Vagina (tissue), 2 donors: Measurements from ENCODE around the gene PPCDC. TPM values are rescaled to one million over a fixed set of nuclear protein-coding genes. Genes with fewer than 3 reads are reported as not detected.

Experiments
- DNase-seq, 2 donors: peaks; one replicate each; pipeline ENCODE4 v3.0.0-alpha.2; 2017; ENCODE audit errors: extremely low spot score in 2 of 2
- H3K27ac ChIP-seq: fragments of 200-600 bp; sonication (generic); one replicate; pipeline ENCODE4 v1.5.1; 2019
- H3K27me3 ChIP-seq: fragments of 200-600 bp; sonication (generic); one replicate; pipeline ENCODE4 v1.5.1; 2019
- H3K36me3 ChIP-seq, 2 donors: fragments of 200-600 bp; sonication (generic); one replicate each; pipeline ENCODE4 v1.5.1; 2017 to 2019
- H3K4me1 ChIP-seq: fragments of 200-600 bp; sonication (generic); one replicate; pipeline ENCODE4 v1.5.1; 2019
- H3K4me3 ChIP-seq, 2 donors: fragments of 200-600 bp; sonication (generic); 1 replicate in 1 of 2; 2 replicates in 1 of 2; pipeline ENCODE4 v1.5.1; 2016 to 2019
- H3K9me3 ChIP-seq: fragments of 200-600 bp; sonication (generic); one replicate; pipeline ENCODE4 v1.5.1; 2019
- POLR2A ChIP-seq, 2 donors: fragments of 450-650 bp; IDR thresholded peaks; one replicate each; pipeline ENCODE4 v1.6.1; 2017; ENCODE audit warnings: antibody characterized with exemption in 2 of 2, mild to moderate bottlenecking in 2 of 2, moderate library complexity in 2 of 2
- POLR2AphosphoS5 ChIP-seq, 2 donors: sonication (generic); formaldehyde crosslinking; IDR thresholded peaks; one replicate each; pipeline ENCODE4 v1.9.0; 2017; ENCODE audit warnings: antibody characterized with exemption in 2 of 2, mild to moderate bottlenecking in 2 of 2, low read depth in 1 of 2; ENCODE audit not compliant: insufficient read depth in 1 of 2
- intact Hi-C: fragments of 100-400 bp; cut with DNase I; formaldehyde crosslinking; loops from one replicate; pipeline ENCODE4 v1.15.1; 2023
- total RNA-seq: library from RNA; depleted of rRNA; stranded (reverse); fragments of >200 nt; gene quantifications from one replicate; pipeline ENCODE4 v1.2.3, GENCODE V29; 2016
- TF ChIP-seq, protein P1 (sequence below), 3 experiments: fragments of 450-650 bp in 2 of 3; fragments of 200-600 bp in 1 of 3; sonication (generic) in 1 of 3; IDR thresholded peaks; one replicate each; pipeline ENCODE4 v1.5.1; 2017 to 2019; ENCODE audit warnings: antibody characterized with exemption in 3 of 3, mild to moderate bottlenecking in 2 of 3, moderate library complexity in 2 of 3

The PPCDC gene
- total RNA-seq, 1 donor from 2014 or later = 23.8 TPM

GRCh38 chr15:75052972-75053747 is 29.8 kb downstream of the PPCDC start:
- H3K27ac ChIP-seq = no peak overlapping the region
- H3K4me1 ChIP-seq = peaks cover 10% of the 10 kb centered on the region
- intact Hi-C loops = no loop called here
- no peaks in the 10 kb centered on the region for H3K36me3 ChIP-seq
- no peak for TF ChIP-seq POLR2AphosphoS5 (IDR thresholded peaks at IDR 0.05; ENCODE audit: insufficient read depth in 1 of 2, low read depth in 1 of 2)
- TF ChIP-seq POLR2A (IDR thresholded peaks at IDR 0.05) = no peak
- TF ChIP-seq, protein P1, sequence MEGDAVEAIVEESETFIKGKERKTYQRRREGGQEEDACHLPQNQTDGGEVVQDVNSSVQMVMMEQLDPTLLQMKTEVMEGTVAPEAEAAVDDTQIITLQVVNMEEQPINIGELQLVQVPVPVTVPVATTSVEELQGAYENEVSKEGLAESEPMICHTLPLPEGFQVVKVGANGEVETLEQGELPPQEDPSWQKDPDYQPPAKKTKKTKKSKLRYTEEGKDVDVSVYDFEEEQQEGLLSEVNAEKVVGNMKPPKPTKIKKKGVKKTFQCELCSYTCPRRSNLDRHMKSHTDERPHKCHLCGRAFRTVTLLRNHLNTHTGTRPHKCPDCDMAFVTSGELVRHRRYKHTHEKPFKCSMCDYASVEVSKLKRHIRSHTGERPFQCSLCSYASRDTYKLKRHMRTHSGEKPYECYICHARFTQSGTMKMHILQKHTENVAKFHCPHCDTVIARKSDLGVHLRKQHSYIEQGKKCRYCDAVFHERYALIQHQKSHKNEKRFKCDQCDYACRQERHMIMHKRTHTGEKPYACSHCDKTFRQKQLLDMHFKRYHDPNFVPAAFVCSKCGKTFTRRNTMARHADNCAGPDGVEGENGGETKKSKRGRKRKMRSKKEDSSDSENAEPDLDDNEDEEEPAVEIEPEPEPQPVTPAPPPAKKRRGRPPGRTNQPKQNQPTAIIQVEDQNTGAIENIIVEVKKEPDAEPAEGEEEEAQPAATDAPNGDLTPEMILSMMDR (IDR thresholded peaks at IDR 0.05) = no peak
- H3K4me3 ChIP-seq = no peak overlapping the region
- H3K27me3 ChIP-seq = no peaks in the 10 kb centered on the region
- no peak for DNase-seq
- no peaks in the 10 kb centered on the region for H3K9me3 ChIP-seq

GRCh38 chr15:75053748-75054125 is 30.3 kb downstream of the PPCDC start:
- H3K4me3 ChIP-seq = no peak overlapping the region
- no peaks in the 10 kb centered on the region for H3K27me3 ChIP-seq
- no peaks in the 10 kb centered on the region for H3K36me3 ChIP-seq
- H3K4me1 ChIP-seq = peaks cover 7% of the 10 kb centered on the region
- no peak overlapping the region for H3K27ac ChIP-seq
- H3K9me3 ChIP-seq = no peaks in the 10 kb centered on the region
- TF ChIP-seq POLR2AphosphoS5 (IDR thresholded peaks at IDR 0.05; ENCODE audit: insufficient read depth in 1 of 2, low read depth in 1 of 2) (no peak), POLR2A (IDR thresholded peaks at IDR 0.05) (no peak)
- TF ChIP-seq, protein P1 (IDR thresholded peaks at IDR 0.05) = no peak
- intact Hi-C loops = no loop called here
- no peak for DNase-seq

DNA sequence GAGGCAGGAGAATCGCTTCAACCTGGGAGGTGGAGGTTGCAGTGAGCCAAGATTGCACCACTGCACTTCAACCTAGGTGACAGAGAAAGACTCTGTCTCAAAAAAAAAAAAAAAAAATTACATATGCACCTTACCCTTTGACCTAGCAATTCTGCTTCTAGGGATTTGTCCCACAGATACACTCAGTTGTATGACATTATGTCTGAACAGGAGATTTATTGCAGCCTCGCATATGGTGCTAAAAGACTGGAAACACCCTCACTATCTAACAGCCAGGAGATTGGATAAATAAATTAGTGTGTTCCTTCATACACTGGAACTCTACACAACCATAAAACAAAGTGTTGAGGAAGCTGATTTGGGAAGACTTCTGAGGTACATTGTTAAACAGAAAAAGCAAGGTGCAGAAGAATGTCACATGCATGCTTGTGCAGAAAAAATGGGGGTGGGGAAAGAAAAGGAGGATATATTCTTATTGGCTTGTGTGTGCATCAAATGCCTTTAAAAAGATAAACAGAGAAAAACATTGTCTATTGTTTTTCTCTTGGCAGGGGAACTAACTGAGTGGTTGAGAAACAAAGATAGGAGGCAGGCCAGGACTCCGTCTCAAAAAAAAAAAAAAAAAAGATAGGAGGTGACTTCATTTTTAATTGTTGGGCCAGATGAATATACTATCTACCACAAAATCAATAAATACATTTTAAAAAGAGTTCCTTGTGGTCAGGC is 30.9 kb downstream of the PPCDC start:
- DNase-seq = no peak
- no peak overlapping the region for H3K27ac ChIP-seq
- no peaks in the 10 kb centered on the region for H3K9me3 ChIP-seq
- TF ChIP-seq POLR2A (IDR thresholded peaks at IDR 0.05) = no peak
- TF ChIP-seq POLR2AphosphoS5 (IDR thresholded peaks at IDR 0.05; ENCODE audit: insufficient read depth in 1 of 2, low read depth in 1 of 2) = no peak
- TF ChIP-seq, protein P1 (IDR thresholded peaks at IDR 0.05) = no peak
- peaks cover 2% of the 10 kb centered on the region for H3K4me1 ChIP-seq
- H3K27me3 ChIP-seq = no peaks in the 10 kb centered on the region
- no peaks in the 10 kb centered on the region for H3K36me3 ChIP-seq
- intact Hi-C loops = no loop called here
- H3K4me3 ChIP-seq = no peak overlapping the region

DNA sequence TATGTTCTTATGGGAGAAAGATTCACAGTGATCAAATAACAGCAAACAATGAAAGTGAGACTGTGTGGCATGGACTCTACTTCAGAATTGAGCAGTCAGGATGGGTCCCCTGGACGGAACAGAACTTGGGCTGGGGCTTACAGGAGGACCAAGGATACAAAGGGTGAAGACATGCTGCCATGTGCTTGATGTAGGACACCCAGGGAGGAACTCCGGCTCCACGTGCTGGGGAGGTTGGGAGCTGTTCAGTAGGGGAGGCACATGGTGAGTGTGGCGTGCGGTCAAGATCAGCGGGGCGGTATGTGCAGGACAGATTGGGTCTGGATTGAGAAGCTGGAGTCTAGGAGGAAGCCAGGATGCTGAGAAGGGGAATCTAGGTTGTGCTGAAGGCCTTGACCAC is 32.6 kb downstream of the PPCDC start:
- intact Hi-C loops = no loop called here
- Histone ChIP-seq H3K4me3 (no peak overlapping the region), H3K36me3 (no peaks in the 10 kb centered on the region), H3K27ac (no peak overlapping the region), H3K4me1 (no peaks in the 10 kb centered on the region), H3K27me3 (no peaks in the 10 kb centered on the region), H3K9me3 (no peaks in the 10 kb centered on the region)
- TF ChIP-seq POLR2A (IDR thresholded peaks at IDR 0.05) (no peak), POLR2AphosphoS5 (IDR thresholded peaks at IDR 0.05; ENCODE audit: insufficient read depth in 1 of 2, low read depth in 1 of 2) (no peak)
- TF ChIP-seq, protein P1 (IDR thresholded peaks at IDR 0.05) = no peak
- DNase-seq = no peak
